HCT116 (cell line): ENCODE data around the gene ITGAL. TPM values are rescaled to one million over a fixed set of nuclear protein-coding genes. Genes with fewer than 3 reads are reported as not detected.
"Not testable (repeated sequence)": the region's sequence is repeated elsewhere in the genome, so short reads cannot be mapped to it uniquely, and the experiment has no call there.

Experiments used
- ATAC-seq: fragments of 200-7000 bp; cut with Tn5 transposase; 2 replicates; pipeline ENCODE4 v1.9.1; 2020; ENCODE audit warnings: mild to moderate bottlenecking, moderate library complexity
- BruUV-seq: library from RNA; stranded (reverse); fragments of 400-500 nt; replicated peaks from 2 replicates; lab custom pipeline; 2021; lab: Mats Ljungman, UMichigan
- CTCF ChIA-PET: fragments of 300-600 bp; sonication (Branson Sonifier 250); formaldehyde crosslinking; loops from one replicate; lab custom pipeline; 2021; ENCODE audit warnings: antibody characterized with exemption; lab: Charles Lee
- POLR2A ChIA-PET: fragments of 300-600, 350-600 bp; sonication (Branson Sonifier 250); formaldehyde crosslinking; loops from one replicate; lab custom pipeline; 2021; ENCODE audit warnings: antibody characterized with exemption; lab: Charles Lee
- RAD21 ChIA-PET, 2 experiments: fragments of 300-600 bp; sonication (Branson Sonifier 250); formaldehyde crosslinking; loops; one replicate each; lab custom pipeline; 2023; ENCODE audit warnings: low total read pairs in 2 of 2; ENCODE audit not compliant: uncharacterized antibody in 2 of 2, unreplicated experiment in 2 of 2, low non-redundant PET in 1 of 2; lab: Charles Lee
- DNase-seq: peaks from one replicate; pipeline ENCODE4 v3.0.0-alpha.2; 2010; ENCODE audit warnings: low read depth, low spot score
- H2AFZ ChIP-seq: fragments of 200-600 bp; shearing (Covaris generic), sonication (generic); 2 replicates; pipeline ENCODE4 v1.6.1; 2017; ENCODE audit warnings: low read depth, mixed run types, mixed read lengths, antibody characterized with exemption, low read length; ENCODE audit not compliant: poor library complexity, severe bottlenecking
- H3K27ac ChIP-seq: 2 replicates; pipeline ENCODE4 v1.5.1; 2012; ENCODE audit warnings: low read depth, low read length
- H3K27me3 ChIP-seq: fragments of 200-600 bp; sonication (generic); 2 replicates; pipeline ENCODE4 v1.6.1; 2016; ENCODE audit warnings: mixed run types, low read length, mixed read lengths; ENCODE audit not compliant: insufficient read depth
- H3K36me3 ChIP-seq, 2 experiments: fragments of 200-500 bp in 1 of 2; fragments of 200-600 bp in 1 of 2; sonication (Bioruptor generic) in 1 of 2; sonication (generic) in 1 of 2; 2 replicates each; pipeline versions ENCODE4 v1.5.1 to v1.6.1; 2014 to 2016; ENCODE audit warnings: low read length in 2 of 2, inconsistent platforms in 1 of 2, mixed read lengths in 1 of 2, mixed run types in 1 of 2; ENCODE audit not compliant: insufficient read depth in 2 of 2, control insufficient read depth in 1 of 2
- H3K4me1 ChIP-seq, 2 experiments: fragments of 200-600 bp in 1 of 2; sonication (generic) in 1 of 2; 2 replicates each; pipeline versions ENCODE4 v1.5.1 to v1.6.1; 2012 to 2017; ENCODE audit warnings: low read length in 2 of 2, inconsistent platforms in 1 of 2, mild to moderate bottlenecking in 1 of 2, mixed read lengths in 1 of 2, mixed run types in 1 of 2, moderate library complexity in 1 of 2; ENCODE audit not compliant: insufficient read depth in 2 of 2, control insufficient read depth in 1 of 2
- H3K4me2 ChIP-seq: fragments of 200-600 bp; sonication (generic); 2 replicates; pipeline ENCODE4 v1.6.1; 2017; ENCODE audit warnings: mixed run types, low read length, mixed read lengths
- H3K4me3 ChIP-seq, 2 experiments: fragments of 200-600 bp in 1 of 2; sonication (generic) in 1 of 2; replicated peaks in 1 of 2; 2 replicates each; pipeline ENCODE4 v1.5.1; 2011 to 2016; ENCODE audit warnings: low read length in 2 of 2, control low read depth in 1 of 2, low read depth in 1 of 2, mild to moderate bottlenecking in 1 of 2, mixed read lengths in 1 of 2, mixed run types in 1 of 2
- H3K79me2 ChIP-seq: fragments of 200-600 bp; sonication (generic); 2 replicates; pipeline ENCODE4 v1.6.1; 2017; ENCODE audit warnings: mild to moderate bottlenecking, mixed run types, low read length, moderate library complexity, mixed read lengths; ENCODE audit not compliant: insufficient read depth
- H3K9ac ChIP-seq: fragments of 200-600 bp; sonication (generic); 2 replicates; pipeline ENCODE4 v1.6.1; 2016; ENCODE audit warnings: low read length, mixed read lengths
- H3K9me2 ChIP-seq: fragments of 200-600 bp; sonication (generic), shearing (Covaris generic); 2 replicates; pipeline ENCODE4 v1.6.1; 2017; ENCODE audit warnings: mixed run types, mild to moderate bottlenecking, moderate library complexity; ENCODE audit not compliant: insufficient read depth
- H3K9me3 ChIP-seq, 2 experiments: fragments of 200-500 bp in 1 of 2; fragments of 200-600 bp in 1 of 2; sonication (Bioruptor generic) in 1 of 2; sonication (generic) in 1 of 2; 2 replicates each; pipeline ENCODE4 v1.6.1; 2014 to 2017; ENCODE audit warnings: low read length in 2 of 2, mixed read lengths in 2 of 2, inconsistent platforms in 1 of 2, low read depth in 1 of 2, mild to moderate bottlenecking in 1 of 2, mixed run types in 1 of 2, moderate library complexity in 1 of 2; ENCODE audit not compliant: control insufficient read depth in 1 of 2, insufficient read depth in 1 of 2
- H4K20me1 ChIP-seq: fragments of 200-600 bp; sonication (generic), shearing (Covaris generic); 2 replicates; pipeline ENCODE4 v1.6.1; 2017; ENCODE audit warnings: mixed run types, mild to moderate bottlenecking, moderate library complexity; ENCODE audit not compliant: insufficient read depth
- CEBPB ChIP-seq: IDR thresholded peaks from 2 replicates; pipeline ENCODE4 v1.6.1; 2012; ENCODE audit warnings: low read depth
- EGR1 ChIP-seq: IDR thresholded peaks from 2 replicates; pipeline ENCODE4 v1.6.1; 2012; ENCODE audit warnings: low read depth
- EZH2phosphoT487 ChIP-seq: fragments of 200-600 bp; IDR thresholded peaks from 2 replicates; pipeline ENCODE4 v1.6.1; 2018; ENCODE audit warnings: antibody characterized with exemption, borderline replicate concordance
- FOSL1 ChIP-seq: IDR thresholded peaks from 2 replicates; pipeline ENCODE4 v1.6.1; 2012; ENCODE audit warnings: low read depth
- JUND ChIP-seq: IDR thresholded peaks from 2 replicates; pipeline ENCODE4 v1.6.1; 2012
- RAD21 ChIP-seq: IDR thresholded peaks from 2 replicates; pipeline ENCODE4 v1.6.1; 2012; ENCODE audit warnings: low read depth, mild to moderate bottlenecking
- SP1 ChIP-seq: IDR thresholded peaks from 2 replicates; pipeline ENCODE4 v1.6.1; 2012; ENCODE audit warnings: low read depth
- SRF ChIP-seq: IDR thresholded peaks from 2 replicates; pipeline ENCODE4 v1.6.1; 2012; ENCODE audit warnings: low read depth
- YY1 ChIP-seq: IDR thresholded peaks from 2 replicates; pipeline ENCODE4 v1.6.1; 2011; ENCODE audit warnings: low read length, low read depth, moderate library complexity, mild to moderate bottlenecking; ENCODE audit not compliant: insufficient replicate concordance; ENCODE audit errors: extremely low read depth
- ZNF274 ChIP-seq: fragments of 200-500 bp; sonication (Bioruptor generic); IDR thresholded peaks from 2 replicates; pipeline ENCODE4 v1.6.1; 2014; ENCODE audit warnings: mild to moderate bottlenecking, low read depth, low read length, inconsistent platforms
- intact Hi-C: fragments of 100-400 bp; cut with micrococcal nuclease; formaldehyde crosslinking; loops from 2 replicates; pipeline ENCODE4 v1.10.0; 2022
- total RNA-seq: library from RNA; stranded (reverse); gene quantifications from one replicate; pipeline ENCODE4 v1.2.1, GENCODE V29; 2021; ENCODE audit not compliant: unreplicated experiment
- TF ChIP-seq, protein P1 (sequence below): IDR thresholded peaks from 2 replicates; pipeline ENCODE4 v1.6.1; 2011; ENCODE audit warnings: mild to moderate bottlenecking, low read length, moderate library complexity; ENCODE audit not compliant: insufficient replicate concordance; ENCODE audit errors: extremely low read depth
- TF ChIP-seq, protein P2 (sequence below): IDR thresholded peaks from 2 replicates; pipeline ENCODE4 v1.6.1; 2012
- TF ChIP-seq, protein P3 (sequence below): IDR thresholded peaks from 2 replicates; pipeline ENCODE4 v1.6.1; 2012
- TF ChIP-seq, protein P4 (sequence below), 3 experiments: fragments of 200-600 bp in 1 of 3; sonication (generic) in 1 of 3; IDR thresholded peaks in 2 of 3; conservative IDR thresholded peaks in 1 of 3; 2 replicates each; pipeline ENCODE4 v1.5.1; 2012 to 2017; ENCODE audit warnings: low read depth in 2 of 3, low read length in 2 of 3, antibody characterized with exemption in 1 of 3, borderline replicate concordance in 1 of 3, control low read depth in 1 of 3, mild to moderate bottlenecking in 1 of 3, mixed read lengths in 1 of 3, mixed run types in 1 of 3, moderate library complexity in 1 of 3; ENCODE audit not compliant: insufficient read depth in 1 of 3

ITGAL gene
- total RNA-seq, 1 experiment from 2014 or later, result 1.4 TPM

DNA sequence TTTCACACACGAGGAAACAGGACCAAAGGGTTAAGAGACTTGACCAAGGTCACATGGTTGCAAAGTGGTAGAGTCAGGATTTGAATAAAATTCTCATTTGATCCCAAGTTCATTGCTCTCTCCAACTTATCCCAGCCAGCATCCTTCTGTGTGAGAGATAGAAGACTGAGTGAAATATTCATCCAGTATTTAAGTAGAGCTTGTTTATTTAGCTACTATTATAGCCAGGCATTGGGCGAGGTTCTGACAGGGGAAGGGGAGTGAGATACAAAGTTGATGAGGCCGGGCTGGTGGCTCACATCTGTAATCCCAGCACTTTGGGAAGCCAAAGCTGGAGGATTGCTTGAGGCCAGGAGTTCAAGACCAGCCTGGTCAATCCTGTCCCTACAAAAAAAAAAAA is 4.4 kb downstream of the ITGAL start:
- Histone ChIP-seq H3K27ac (no peak overlapping the region), H3K9ac (no peak overlapping the region), H3K4me1 (no peaks in the 10 kb centered on the region), H2AFZ (no peak overlapping the region), H3K79me2 (no peaks in the 10 kb centered on the region), H3K27me3 (0 out of 2 replicates have a peak, but pooled peaks cover 5% of the 10 kb centered on the region), H3K4me3 (no peak overlapping the region), H3K9me3 (no peaks in the 10 kb centered on the region), H3K4me2 (no peak overlapping the region), H4K20me1 (no peaks in the 10 kb centered on the region), H3K36me3 (no peaks in the 10 kb centered on the region), H3K9me2 (no peaks in the 10 kb centered on the region)
- CTCF ChIA-PET, result no interaction called here
- no peak for TF ChIP-seq YY1
- no peak for TF ChIP-seq EGR1
- no peak for TF ChIP-seq SRF
- no peak for TF ChIP-seq SP1
- no peak for TF ChIP-seq CEBPB
- no peak for TF ChIP-seq JUND
- TF ChIP-seq, protein P1, sequence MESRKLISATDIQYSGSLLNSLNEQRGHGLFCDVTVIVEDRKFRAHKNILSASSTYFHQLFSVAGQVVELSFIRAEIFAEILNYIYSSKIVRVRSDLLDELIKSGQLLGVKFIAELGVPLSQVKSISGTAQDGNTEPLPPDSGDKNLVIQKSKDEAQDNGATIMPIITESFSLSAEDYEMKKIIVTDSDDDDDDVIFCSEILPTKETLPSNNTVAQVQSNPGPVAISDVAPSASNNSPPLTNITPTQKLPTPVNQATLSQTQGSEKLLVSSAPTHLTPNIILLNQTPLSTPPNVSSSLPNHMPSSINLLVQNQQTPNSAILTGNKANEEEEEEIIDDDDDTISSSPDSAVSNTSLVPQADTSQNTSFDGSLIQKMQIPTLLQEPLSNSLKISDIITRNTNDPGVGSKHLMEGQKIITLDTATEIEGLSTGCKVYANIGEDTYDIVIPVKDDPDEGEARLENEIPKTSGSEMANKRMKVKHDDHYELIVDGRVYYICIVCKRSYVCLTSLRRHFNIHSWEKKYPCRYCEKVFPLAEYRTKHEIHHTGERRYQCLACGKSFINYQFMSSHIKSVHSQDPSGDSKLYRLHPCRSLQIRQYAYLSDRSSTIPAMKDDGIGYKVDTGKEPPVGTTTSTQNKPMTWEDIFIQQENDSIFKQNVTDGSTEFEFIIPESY, result no peak
- TF ChIP-seq, protein P2, sequence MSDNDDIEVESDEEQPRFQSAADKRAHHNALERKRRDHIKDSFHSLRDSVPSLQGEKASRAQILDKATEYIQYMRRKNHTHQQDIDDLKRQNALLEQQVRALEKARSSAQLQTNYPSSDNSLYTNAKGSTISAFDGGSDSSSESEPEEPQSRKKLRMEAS, result no peak
- no peak for TF ChIP-seq FOSL1
- TF ChIP-seq, protein P3, sequence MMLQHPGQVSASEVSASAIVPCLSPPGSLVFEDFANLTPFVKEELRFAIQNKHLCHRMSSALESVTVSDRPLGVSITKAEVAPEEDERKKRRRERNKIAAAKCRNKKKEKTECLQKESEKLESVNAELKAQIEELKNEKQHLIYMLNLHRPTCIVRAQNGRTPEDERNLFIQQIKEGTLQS, result no peak
- TF ChIP-seq ZNF274, result no peak
- TF ChIP-seq, protein P4, sequence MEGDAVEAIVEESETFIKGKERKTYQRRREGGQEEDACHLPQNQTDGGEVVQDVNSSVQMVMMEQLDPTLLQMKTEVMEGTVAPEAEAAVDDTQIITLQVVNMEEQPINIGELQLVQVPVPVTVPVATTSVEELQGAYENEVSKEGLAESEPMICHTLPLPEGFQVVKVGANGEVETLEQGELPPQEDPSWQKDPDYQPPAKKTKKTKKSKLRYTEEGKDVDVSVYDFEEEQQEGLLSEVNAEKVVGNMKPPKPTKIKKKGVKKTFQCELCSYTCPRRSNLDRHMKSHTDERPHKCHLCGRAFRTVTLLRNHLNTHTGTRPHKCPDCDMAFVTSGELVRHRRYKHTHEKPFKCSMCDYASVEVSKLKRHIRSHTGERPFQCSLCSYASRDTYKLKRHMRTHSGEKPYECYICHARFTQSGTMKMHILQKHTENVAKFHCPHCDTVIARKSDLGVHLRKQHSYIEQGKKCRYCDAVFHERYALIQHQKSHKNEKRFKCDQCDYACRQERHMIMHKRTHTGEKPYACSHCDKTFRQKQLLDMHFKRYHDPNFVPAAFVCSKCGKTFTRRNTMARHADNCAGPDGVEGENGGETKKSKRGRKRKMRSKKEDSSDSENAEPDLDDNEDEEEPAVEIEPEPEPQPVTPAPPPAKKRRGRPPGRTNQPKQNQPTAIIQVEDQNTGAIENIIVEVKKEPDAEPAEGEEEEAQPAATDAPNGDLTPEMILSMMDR (IDR thresholded peaks at IDR 0.05 in 2 of 3, conservative IDR thresholded peaks at IDR 0.05 in 1 of 3; ENCODE audit: borderline replicate concordance in 1 of 3, insufficient read depth in 1 of 3, low read depth in 2 of 3, low read length in 2 of 3), result no peak
- no peak for TF ChIP-seq RAD21
- TF ChIP-seq EZH2phosphoT487, result no peak
- BruUV-seq, result no TSS peak
- RAD21 ChIA-PET, result no interaction called here
- intact Hi-C loops, result no loop called here
- DNase-seq (no peak), ATAC-seq (no peak)
- POLR2A ChIA-PET, result no interaction called here

GRCh38 chr16:30477773-30478172 is 5.2 kb downstream of the ITGAL start:
- RAD21 ChIA-PET, H3K4me3 ChIP-seq, H2AFZ ChIP-seq, H3K36me3 ChIP-seq, H3K9me2 ChIP-seq, POLR2A ChIA-PET, BruUV-seq, intact Hi-C loops, H3K79me2 ChIP-seq, ATAC-seq, DNase-seq, H3K27ac ChIP-seq, H3K9me3 ChIP-seq, CTCF ChIA-PET, H3K27me3 ChIP-seq, H3K4me2 ChIP-seq, H4K20me1 ChIP-seq, H3K4me1 ChIP-seq, H3K9ac ChIP-seq: not testable (repeated sequence)
